ENCODE data around the gene UGT1A7. TPM values are rescaled to one million over a fixed set of nuclear protein-coding genes. Genes with fewer than 3 reads are reported as not detected.

The UGT1A7 gene
- total RNA-seq, 1 donor from 2014 or later = not detected

Other genes with a start within 250 kb of the UGT1A7 start
- 9.5 and 11.0 TPM in 2 replicates for gene USP40, start 115.1 kb upstream of the UGT1A7 start, total RNA-seq
- not detected in 2 replicates for gene UGT1A8, start 64.3 kb upstream of the UGT1A7 start, total RNA-seq
- not detected in 2 replicates for gene UGT1A10, start 45.5 kb upstream of the UGT1A7 start, total RNA-seq
- gene UGT1A9, start 10.0 kb upstream of the UGT1A7 start, total RNA-seq = not detected in 2 replicates
- gene UGT1A6, start 11.0 kb downstream of the UGT1A7 start, total RNA-seq = not detected in 2 replicates
- not detected in 2 replicates for gene UGT1A5, start 31.0 kb downstream of the UGT1A7 start, total RNA-seq
- gene UGT1A4, start 36.8 kb downstream of the UGT1A7 start, total RNA-seq = not detected in 2 replicates
- gene UGT1A3, start 47.1 kb downstream of the UGT1A7 start, total RNA-seq = not detected in 2 replicates
- gene UGT1A1, start 78.4 kb downstream of the UGT1A7 start, total RNA-seq = not detected in 2 replicates
- not detected in 2 replicates for gene MROH2A, start 96.4 kb downstream of the UGT1A7 start, total RNA-seq
- gene HJURP, start 172.6 kb downstream of the UGT1A7 start, total RNA-seq = 50.5 and 52.4 TPM in 2 replicates
- not detected in 2 replicates for gene TRPM8, start 235.5 kb downstream of the UGT1A7 start, total RNA-seq

Data from activated T-helper 2 cell treated with anti-CD3 and anti-CD28 coated beads, Interferon-gamma antibody, Interleukin-2, Interleukin-4, amounts not matched to agents 10 μg/mL and 5 μg/mL and 100 μg/mL, durations not matched to agents 14 hours and 24 hours and 36 hours (primary cell).